Panc1 (cell line): ENCODE data around the gene ANXA7.

Experiments
- POLR2AphosphoS5 ChIP-seq: IDR thresholded peaks from 2 replicates; pipeline ENCODE4 v1.6.1; 2012; ENCODE audit warnings: mild to moderate bottlenecking, low read depth, low read length, moderate library complexity
- TCF7L2 ChIP-seq: IDR thresholded peaks from 2 replicates; pipeline ENCODE4 v1.6.1; 2011; ENCODE audit warnings: mild to moderate bottlenecking, low read depth, low read length, inconsistent platforms
- TF ChIP-seq, protein P1 (sequence below): fragments of 450-650 bp; IDR thresholded peaks from 2 replicates; pipeline ENCODE4 v1.5.1; 2017; ENCODE audit warnings: mild to moderate bottlenecking
- TF ChIP-seq, protein P2 (sequence below), 2 experiments: IDR thresholded peaks; 2 replicates each; pipeline ENCODE4 v1.6.1; 2011 to 2012; ENCODE audit warnings: low read depth in 2 of 2, control low read depth in 1 of 2, low read length in 1 of 2, mild to moderate bottlenecking in 1 of 2, moderate library complexity in 1 of 2; ENCODE audit not compliant: insufficient read depth in 1 of 2

DNA sequence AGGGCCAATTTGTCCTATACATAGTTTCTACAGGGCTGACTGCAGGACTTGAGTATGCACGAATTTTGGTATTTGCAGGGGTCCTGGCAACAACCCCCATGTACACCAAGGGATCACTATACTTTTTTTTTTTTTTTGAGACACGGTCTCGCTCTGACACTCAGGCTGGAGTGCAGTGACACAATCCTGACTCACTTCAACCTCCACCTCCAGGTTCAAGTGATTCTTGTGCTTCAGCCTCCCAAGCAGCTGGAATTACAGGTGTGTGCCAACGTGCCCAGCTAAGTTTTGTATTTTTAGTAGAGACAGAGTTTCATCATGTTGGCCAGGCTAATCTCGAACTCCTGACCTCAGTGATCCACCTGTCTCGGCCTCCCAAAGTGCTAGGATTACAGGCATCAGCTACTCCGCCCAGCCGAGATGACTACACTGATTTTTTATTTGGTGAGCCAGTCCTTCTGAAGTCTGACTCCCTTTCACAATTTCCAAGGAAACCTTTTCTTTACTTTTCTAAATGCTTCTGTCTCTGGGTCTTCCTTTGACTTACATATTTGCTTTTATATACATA, 75.0 kb downstream of the ANXA7 start:
- TF ChIP-seq, protein P1, sequence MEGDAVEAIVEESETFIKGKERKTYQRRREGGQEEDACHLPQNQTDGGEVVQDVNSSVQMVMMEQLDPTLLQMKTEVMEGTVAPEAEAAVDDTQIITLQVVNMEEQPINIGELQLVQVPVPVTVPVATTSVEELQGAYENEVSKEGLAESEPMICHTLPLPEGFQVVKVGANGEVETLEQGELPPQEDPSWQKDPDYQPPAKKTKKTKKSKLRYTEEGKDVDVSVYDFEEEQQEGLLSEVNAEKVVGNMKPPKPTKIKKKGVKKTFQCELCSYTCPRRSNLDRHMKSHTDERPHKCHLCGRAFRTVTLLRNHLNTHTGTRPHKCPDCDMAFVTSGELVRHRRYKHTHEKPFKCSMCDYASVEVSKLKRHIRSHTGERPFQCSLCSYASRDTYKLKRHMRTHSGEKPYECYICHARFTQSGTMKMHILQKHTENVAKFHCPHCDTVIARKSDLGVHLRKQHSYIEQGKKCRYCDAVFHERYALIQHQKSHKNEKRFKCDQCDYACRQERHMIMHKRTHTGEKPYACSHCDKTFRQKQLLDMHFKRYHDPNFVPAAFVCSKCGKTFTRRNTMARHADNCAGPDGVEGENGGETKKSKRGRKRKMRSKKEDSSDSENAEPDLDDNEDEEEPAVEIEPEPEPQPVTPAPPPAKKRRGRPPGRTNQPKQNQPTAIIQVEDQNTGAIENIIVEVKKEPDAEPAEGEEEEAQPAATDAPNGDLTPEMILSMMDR = no peak
- TF ChIP-seq, protein P2, sequence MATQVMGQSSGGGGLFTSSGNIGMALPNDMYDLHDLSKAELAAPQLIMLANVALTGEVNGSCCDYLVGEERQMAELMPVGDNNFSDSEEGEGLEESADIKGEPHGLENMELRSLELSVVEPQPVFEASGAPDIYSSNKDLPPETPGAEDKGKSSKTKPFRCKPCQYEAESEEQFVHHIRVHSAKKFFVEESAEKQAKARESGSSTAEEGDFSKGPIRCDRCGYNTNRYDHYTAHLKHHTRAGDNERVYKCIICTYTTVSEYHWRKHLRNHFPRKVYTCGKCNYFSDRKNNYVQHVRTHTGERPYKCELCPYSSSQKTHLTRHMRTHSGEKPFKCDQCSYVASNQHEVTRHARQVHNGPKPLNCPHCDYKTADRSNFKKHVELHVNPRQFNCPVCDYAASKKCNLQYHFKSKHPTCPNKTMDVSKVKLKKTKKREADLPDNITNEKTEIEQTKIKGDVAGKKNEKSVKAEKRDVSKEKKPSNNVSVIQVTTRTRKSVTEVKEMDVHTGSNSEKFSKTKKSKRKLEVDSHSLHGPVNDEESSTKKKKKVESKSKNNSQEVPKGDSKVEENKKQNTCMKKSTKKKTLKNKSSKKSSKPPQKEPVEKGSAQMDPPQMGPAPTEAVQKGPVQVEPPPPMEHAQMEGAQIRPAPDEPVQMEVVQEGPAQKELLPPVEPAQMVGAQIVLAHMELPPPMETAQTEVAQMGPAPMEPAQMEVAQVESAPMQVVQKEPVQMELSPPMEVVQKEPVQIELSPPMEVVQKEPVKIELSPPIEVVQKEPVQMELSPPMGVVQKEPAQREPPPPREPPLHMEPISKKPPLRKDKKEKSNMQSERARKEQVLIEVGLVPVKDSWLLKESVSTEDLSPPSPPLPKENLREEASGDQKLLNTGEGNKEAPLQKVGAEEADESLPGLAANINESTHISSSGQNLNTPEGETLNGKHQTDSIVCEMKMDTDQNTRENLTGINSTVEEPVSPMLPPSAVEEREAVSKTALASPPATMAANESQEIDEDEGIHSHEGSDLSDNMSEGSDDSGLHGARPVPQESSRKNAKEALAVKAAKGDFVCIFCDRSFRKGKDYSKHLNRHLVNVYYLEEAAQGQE (IDR thresholded peaks at IDR 0.05; ENCODE audit: insufficient read depth in 1 of 2, low read depth in 2 of 2, low read length in 1 of 2) = no peak
- TF ChIP-seq TCF7L2 (no peak), POLR2AphosphoS5 (no peak)
